GM19397 (cell line): ENCODE results near the gene FSD1.
A peak's percentile ranks its signal among the peaks of the same experiment; 100 is the strongest.
"Not testable (repeated sequence)": the region's sequence is repeated elsewhere in the genome, so short reads cannot be mapped to it uniquely, and the experiment has no call there.

ENCODE experiments used
- ATAC-seq: cut with Tn5 transposase; IDR thresholded peaks from one replicate; pipeline ENCODE4 v1.9.1; 2021; ENCODE audit warnings: mild to moderate bottlenecking, moderate library complexity; ENCODE audit not compliant: unreplicated experiment

Gene FSD1

GRCh38 chr19:4342314-4342614, 37.9 kb downstream of the FSD1 start:
- ATAC-seq = no peak

- ATAC-seq = peak; percentile 86
These were observed 38.4 kb downstream of the FSD1 start for GRCh38 chr19:4342615-4343369.

DNA sequence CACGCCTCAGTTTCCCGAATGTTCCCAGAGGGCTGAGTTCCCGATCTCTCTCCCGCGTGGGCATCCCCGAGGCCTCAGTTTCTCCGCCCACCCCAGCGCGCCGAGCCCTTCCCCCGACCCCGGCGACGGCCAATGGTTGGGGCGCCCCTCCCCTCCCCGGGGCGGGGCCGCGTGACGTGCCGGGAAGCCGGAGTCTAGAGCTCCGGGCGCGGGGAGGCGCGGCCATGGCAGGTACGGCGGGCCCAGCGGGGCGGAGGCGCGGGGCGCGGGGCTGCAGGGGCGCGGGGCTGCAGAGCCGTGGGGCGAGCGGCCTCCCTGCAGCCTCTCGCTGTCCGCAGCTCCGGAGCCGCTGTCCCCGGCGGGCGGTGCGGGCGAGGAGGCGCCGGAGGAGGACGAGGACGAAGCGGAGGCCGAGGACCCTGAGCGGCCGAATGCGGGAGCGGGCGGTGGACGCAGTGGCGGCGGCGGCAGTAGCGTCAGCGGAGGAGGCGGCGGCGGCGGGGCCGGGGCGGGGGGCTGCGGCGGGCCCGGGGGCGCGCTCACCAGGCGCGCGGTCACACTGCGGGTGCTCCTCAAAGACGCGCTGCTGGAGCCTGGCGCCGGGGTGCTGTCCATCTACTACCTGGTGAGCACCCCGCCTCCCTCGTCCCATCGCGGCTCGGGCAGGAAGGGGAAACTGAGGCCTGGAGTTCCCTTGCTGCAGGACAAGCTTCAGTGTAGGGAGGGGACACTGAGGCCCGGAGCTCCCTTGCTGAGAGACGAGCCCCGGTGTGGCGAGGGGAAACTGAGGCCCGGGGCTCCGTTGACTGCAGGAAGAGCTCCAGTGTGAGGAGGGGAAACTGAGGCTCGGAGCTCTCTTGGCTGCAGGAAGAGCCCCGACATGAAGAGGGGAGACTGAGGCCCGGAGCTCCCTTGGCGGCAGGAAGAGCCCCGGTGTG, 39.2 kb downstream of the FSD1 start, which contains the start of gene MPND:
Gene MPND (plus strand): TSS at position 193 of the 938 bp plus-strand sequence. CDS start 32 bp downstream, at position 225.
- peak; percentile 59 for ATAC-seq

GRCh38 chr19:4345342-4346019, 41.1 kb downstream of the FSD1 start:
- ATAC-seq = no peak

DNA sequence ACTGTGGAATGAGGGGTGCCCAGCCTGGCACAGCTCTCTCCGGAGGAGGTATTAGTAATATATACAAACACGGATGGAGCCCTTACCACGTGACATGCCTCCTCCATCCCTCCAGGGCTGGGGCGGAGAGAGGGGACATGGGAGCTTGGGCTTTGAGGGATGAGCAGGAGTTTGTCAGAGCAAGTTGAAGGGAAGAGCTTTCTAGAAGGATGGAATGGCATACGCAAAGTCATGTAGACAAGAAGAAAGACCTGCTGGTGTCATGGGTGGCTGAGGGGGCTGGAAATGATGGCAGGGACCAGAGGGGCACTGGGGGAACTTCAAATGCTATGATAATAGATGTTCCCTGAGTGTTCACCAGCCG, 41.6 kb downstream of the FSD1 start:
- no peak for ATAC-seq

GRCh38 chr19:4347521-4347920, 43.1 kb downstream of the FSD1 start:
- no peak for ATAC-seq

- not testable (repeated sequence) for ATAC-seq
These were observed 44.8 kb downstream of the FSD1 start for GRCh38 chr19:4349225-4349624.

GRCh38 chr19:4350111-4350510, 45.7 kb downstream of the FSD1 start:
- ATAC-seq = no peak

- ATAC-seq = no peak
These were observed 46.3 kb downstream of the FSD1 start for GRCh38 chr19:4350726-4351125.

DNA sequence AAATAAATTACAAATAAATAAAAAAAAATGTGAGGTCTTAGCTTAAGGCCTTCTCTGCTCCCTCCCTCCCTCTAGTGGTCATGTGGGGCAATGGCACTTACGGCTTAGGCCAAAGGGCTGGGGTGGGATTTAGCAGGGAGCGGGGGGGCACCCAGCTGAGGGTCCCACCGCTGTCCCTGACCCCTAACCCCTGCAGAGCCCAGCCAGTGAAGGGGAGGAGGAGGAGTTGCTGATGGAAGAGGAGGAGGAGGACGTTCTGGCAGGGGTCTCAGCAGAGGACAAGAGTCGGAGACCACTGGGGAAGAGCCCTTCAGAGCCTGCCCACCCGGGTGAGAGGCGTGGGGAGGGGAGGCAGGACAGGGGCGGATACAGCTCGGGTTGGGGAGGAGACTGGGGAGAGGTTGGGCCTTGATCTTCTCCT, 48.3 kb downstream of the FSD1 start:
- ATAC-seq = no peak

DNA sequence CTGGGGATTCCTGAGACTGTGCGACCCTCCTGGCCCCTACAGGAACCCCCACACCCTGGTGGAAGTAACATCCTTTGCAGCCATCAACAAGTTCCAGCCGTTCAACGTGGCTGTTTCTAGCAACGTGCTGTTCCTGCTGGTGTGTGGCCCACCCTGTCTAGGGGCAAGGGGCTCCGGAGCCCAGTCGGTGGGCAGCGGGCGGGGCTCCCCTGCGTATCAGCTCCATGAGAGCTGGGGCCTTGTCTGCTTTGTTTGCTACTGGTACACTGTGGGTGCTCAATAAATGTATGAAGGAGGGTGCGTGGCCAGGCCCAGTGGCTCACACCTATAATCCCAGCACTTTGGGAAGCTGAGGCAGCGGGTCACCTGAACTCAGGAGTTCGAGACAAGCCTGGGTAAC, 49.9 kb downstream of the FSD1 start:
- no peak for ATAC-seq

DNA sequence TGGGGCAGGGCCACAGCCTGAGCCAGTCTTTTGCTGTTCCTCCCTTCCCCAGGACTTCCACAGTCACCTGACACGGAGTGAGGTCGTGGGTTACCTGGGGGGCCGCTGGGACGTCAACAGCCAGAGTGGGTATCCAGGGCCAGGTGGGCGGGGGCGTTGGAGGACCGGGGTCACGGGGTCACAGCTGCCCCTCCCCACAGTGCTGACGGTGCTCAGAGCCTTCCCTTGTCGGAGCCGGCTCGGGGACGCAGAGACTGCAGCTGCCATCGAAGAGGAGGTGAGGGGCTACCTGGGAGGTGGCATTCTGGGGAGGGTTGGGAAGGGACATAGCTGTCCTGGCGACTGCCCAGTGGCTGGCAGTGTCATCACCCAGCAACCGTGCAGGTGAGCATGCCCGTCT, 50.5 kb downstream of the FSD1 start:
- no peak for ATAC-seq

GRCh38 chr19:4357095-4357797, 52.8 kb downstream of the FSD1 start:
- no peak for ATAC-seq

- ATAC-seq = no peak
These were observed 53.5 kb downstream of the FSD1 start for GRCh38 chr19:4357921-4358326.

DNA sequence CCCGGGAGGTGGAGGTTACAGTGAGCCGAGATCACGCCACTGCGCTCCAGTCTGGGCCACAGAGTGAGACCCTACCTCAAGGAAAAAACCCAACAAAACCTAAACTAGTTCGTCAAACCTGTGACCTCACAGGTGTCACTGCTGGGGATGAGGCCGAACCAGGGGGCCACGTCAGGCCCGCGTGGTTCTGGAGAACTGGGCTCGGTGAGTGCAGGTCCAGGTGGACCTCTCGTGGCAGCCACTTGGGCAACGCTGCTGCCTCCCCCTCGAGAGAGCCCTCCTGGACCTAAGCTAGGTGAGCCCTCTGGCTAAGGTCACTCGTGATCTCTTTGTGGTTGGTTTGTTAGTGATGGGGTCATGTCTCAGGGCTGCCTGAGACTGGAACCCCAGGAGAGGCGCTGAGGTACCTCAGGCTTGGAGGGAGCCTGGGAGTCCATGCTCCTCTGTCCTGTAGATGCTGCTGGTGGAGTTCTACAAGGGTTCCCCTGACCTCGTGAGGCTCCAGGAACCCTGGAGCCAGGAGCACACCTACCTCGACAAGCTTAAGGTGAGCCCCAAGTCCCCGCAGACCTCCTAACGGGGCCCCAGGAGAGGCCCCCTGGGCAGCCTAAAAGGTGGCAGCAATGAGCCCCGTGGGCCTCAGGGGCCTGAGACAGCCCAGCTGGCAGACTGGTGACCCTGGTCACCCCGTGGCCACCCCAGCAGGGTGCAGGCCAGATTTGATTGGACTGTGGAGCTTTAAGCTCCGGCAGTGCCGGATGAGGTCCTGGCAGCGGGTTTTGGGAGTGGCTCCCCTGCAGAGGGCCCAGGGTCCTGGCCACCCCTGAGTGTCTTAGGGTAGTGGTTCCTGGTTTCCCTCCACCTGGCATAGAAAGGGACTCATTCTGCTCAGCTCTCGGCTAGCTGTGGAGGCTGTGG, 54.6 kb downstream of the FSD1 start:
- no peak for ATAC-seq

GRCh38 chr19:4359627-4360000, 55.2 kb downstream of the FSD1 start:
- no peak for ATAC-seq

DNA sequence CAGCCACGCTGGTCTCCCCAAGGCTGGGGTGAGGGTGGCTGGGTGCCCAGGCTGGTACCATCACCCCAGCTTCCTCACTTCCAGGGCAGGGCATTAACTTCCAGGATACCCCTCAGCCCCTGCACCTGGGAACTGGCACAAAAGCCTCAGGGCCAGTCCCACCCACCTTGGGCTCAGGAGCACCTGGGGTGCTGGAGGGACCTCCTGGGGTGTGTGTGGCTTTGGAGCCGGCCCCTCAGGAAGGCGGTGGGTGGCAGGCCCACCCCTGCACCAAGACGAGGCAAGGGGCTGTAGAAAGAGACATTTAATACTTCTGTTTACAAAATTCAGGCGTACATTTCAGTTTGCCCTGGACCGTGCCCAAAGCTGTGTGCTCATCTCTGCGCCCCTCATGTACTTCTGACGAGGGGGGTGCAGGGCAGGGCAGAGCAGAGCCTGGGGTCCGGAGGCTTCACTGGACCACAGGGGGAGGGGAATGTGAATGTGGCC, 55.7 kb downstream of the FSD1 start:
- no peak for ATAC-seq

DNA sequence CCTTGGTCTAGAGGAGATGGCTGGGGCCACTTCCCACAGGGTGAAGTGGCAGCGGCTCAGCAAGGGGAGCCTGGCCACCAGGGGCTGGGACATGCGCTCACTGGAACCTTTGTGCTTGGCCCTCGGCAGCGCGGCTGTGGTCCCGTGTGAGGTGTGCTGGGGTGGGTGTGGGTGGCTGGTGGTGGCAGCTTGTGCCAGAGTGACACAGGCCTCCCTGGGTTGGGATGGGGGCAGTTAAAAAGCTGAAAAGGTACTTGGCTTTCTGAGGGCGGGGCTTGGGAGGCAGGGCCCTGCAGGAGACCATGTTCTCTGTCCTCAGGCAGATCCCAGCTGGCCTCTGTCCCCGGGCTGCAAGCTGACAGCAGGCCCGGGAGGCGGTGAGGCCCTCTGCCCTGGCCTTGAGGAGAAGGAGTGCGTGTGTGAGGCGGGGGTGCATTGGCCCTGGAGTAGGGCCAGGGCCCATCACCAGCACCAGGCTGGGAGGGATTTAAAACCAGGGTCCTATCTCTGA, 56.3 kb downstream of the FSD1 start:
- no peak for ATAC-seq
